ENCODE results near the gene LAG3.

Gene LAG3

GRCh38 chr12:6822426-6823135 lies 50.3 kb downstream of the LAG3 start:
- Histone ChIP-seq H3K9me3 (ENCODE audit: control insufficient read depth, low read length) (no peaks in the 10 kb centered on the region), H3K27me3 (ENCODE audit: control insufficient read depth, insufficient read depth, low read length, poor library complexity, severe bottlenecking) (no peaks in the 10 kb centered on the region), H3K4me3 (ENCODE audit: insufficient read depth, low read depth, low read length) (peak overlapping the region; percentile 45), H3K27ac (ENCODE audit: insufficient read depth, low read depth, low read length, poor library complexity, severe bottlenecking) (no peak overlapping the region), H3K36me3 (ENCODE audit: control insufficient read depth, insufficient read depth, low read length) (no peaks in the 10 kb centered on the region), H3K4me1 (ENCODE audit: control insufficient read depth, insufficient read depth, low read length) (peaks cover 78% of the 10 kb centered on the region)
- 51 to 60% methylated on average over 7 of the region's 7 CpGs for WGBS, 2 experiments

- no peaks in the 10 kb centered on the region for H3K27me3 ChIP-seq (ENCODE audit: control insufficient read depth, insufficient read depth, low read length, poor library complexity, severe bottlenecking)
- H3K4me3 ChIP-seq (ENCODE audit: insufficient read depth, low read depth, low read length): no peak overlapping the region
- H3K36me3 ChIP-seq (ENCODE audit: control insufficient read depth, insufficient read depth, low read length): no peaks in the 10 kb centered on the region
- WGBS, 2 experiments: 78 to 82% methylated on average over 12 of the region's 12 CpGs
- no peaks in the 10 kb centered on the region for H3K9me3 ChIP-seq (ENCODE audit: control insufficient read depth, low read length)
- H3K4me1 ChIP-seq (ENCODE audit: control insufficient read depth, insufficient read depth, low read length): peaks cover 70% of the 10 kb centered on the region
- H3K27ac ChIP-seq (ENCODE audit: insufficient read depth, low read depth, low read length, poor library complexity, severe bottlenecking): no peak overlapping the region
Measured at GRCh38 chr12:6823182-6824084, 51.1 kb downstream of the LAG3 start.

- no peaks in the 10 kb centered on the region for H3K36me3 ChIP-seq (ENCODE audit: control insufficient read depth, insufficient read depth, low read length)
- H3K4me1 ChIP-seq (ENCODE audit: control insufficient read depth, insufficient read depth, low read length): peaks cover 62% of the 10 kb centered on the region
- no peak overlapping the region for H3K4me3 ChIP-seq (ENCODE audit: insufficient read depth, low read depth, low read length)
- WGBS, 2 experiments: 94% methylated on average over 37 of the region's 37 CpGs
- H3K27me3 ChIP-seq (ENCODE audit: control insufficient read depth, insufficient read depth, low read length, poor library complexity, severe bottlenecking): no peaks in the 10 kb centered on the region
- no peak overlapping the region for H3K27ac ChIP-seq (ENCODE audit: insufficient read depth, low read depth, low read length, poor library complexity, severe bottlenecking)
- no peaks in the 10 kb centered on the region for H3K9me3 ChIP-seq (ENCODE audit: control insufficient read depth, low read length)
Measured at GRCh38 chr12:6824085-6824775, 51.9 kb downstream of the LAG3 start.

GRCh38 chr12:6824901-6825381 lies 52.6 kb downstream of the LAG3 start:
- Histone ChIP-seq H3K36me3 (ENCODE audit: control insufficient read depth, insufficient read depth, low read length) (no peaks in the 10 kb centered on the region), H3K4me3 (ENCODE audit: insufficient read depth, low read depth, low read length) (peak overlapping the region; percentile 6), H3K4me1 (ENCODE audit: control insufficient read depth, insufficient read depth, low read length) (peaks cover 58% of the 10 kb centered on the region), H3K9me3 (ENCODE audit: control insufficient read depth, low read length) (no peaks in the 10 kb centered on the region), H3K27me3 (ENCODE audit: control insufficient read depth, insufficient read depth, low read length, poor library complexity, severe bottlenecking) (no peaks in the 10 kb centered on the region), H3K27ac (ENCODE audit: insufficient read depth, low read depth, low read length, poor library complexity, severe bottlenecking) (no peak overlapping the region)
- 56 to 60% methylated on average over 12 of the region's 12 CpGs for WGBS, 2 experiments

- Histone ChIP-seq H3K27me3 (ENCODE audit: control insufficient read depth, insufficient read depth, low read length, poor library complexity, severe bottlenecking) (no peaks in the 10 kb centered on the region), H3K4me3 (ENCODE audit: insufficient read depth, low read depth, low read length) (peak overlapping the region; percentile 6), H3K4me1 (ENCODE audit: control insufficient read depth, insufficient read depth, low read length) (peaks cover 58% of the 10 kb centered on the region), H3K36me3 (ENCODE audit: control insufficient read depth, insufficient read depth, low read length) (peaks cover 1% of the 10 kb centered on the region), H3K27ac (ENCODE audit: insufficient read depth, low read depth, low read length, poor library complexity, severe bottlenecking) (no peak overlapping the region), H3K9me3 (ENCODE audit: control insufficient read depth, low read length) (no peaks in the 10 kb centered on the region)
- WGBS, 2 experiments: 15 to 20% methylated on average over 19 of the region's 19 CpGs
Measured at GRCh38 chr12:6825398-6826124, 53.2 kb downstream of the LAG3 start.

GRCh38 chr12:6826125-6826733 lies 53.9 kb downstream of the LAG3 start:
- Histone ChIP-seq H3K9me3 (ENCODE audit: control insufficient read depth, low read length) (no peaks in the 10 kb centered on the region), H3K4me3 (ENCODE audit: insufficient read depth, low read depth, low read length) (no peak overlapping the region), H3K36me3 (ENCODE audit: control insufficient read depth, insufficient read depth, low read length) (peaks cover 8% of the 10 kb centered on the region), H3K27me3 (ENCODE audit: control insufficient read depth, insufficient read depth, low read length, poor library complexity, severe bottlenecking) (no peaks in the 10 kb centered on the region), H3K4me1 (ENCODE audit: control insufficient read depth, insufficient read depth, low read length) (peaks cover 52% of the 10 kb centered on the region), H3K27ac (ENCODE audit: insufficient read depth, low read depth, low read length, poor library complexity, severe bottlenecking) (no peak overlapping the region)
- WGBS, 2 experiments: 83 to 84% methylated on average over 17 of the region's 17 CpGs

GRCh38 chr12:6826734-6827436 lies 54.6 kb downstream of the LAG3 start:
- 81 to 86% methylated on average over 22 of the region's 22 CpGs for WGBS, 2 experiments
- Histone ChIP-seq H3K9me3 (ENCODE audit: control insufficient read depth, low read length) (no peaks in the 10 kb centered on the region), H3K27ac (ENCODE audit: insufficient read depth, low read depth, low read length, poor library complexity, severe bottlenecking) (peak overlapping the region; percentile 60), H3K4me1 (ENCODE audit: control insufficient read depth, insufficient read depth, low read length) (peaks cover 51% of the 10 kb centered on the region), H3K27me3 (ENCODE audit: control insufficient read depth, insufficient read depth, low read length, poor library complexity, severe bottlenecking) (no peaks in the 10 kb centered on the region), H3K4me3 (ENCODE audit: insufficient read depth, low read depth, low read length) (no peak overlapping the region), H3K36me3 (ENCODE audit: control insufficient read depth, insufficient read depth, low read length) (peaks cover 14% of the 10 kb centered on the region)

GRCh38 chr12:6827437-6827911 lies 55.2 kb downstream of the LAG3 start:
- Histone ChIP-seq H3K4me1 (ENCODE audit: control insufficient read depth, insufficient read depth, low read length) (peaks cover 45% of the 10 kb centered on the region), H3K9me3 (ENCODE audit: control insufficient read depth, low read length) (no peaks in the 10 kb centered on the region), H3K36me3 (ENCODE audit: control insufficient read depth, insufficient read depth, low read length) (peaks cover 16% of the 10 kb centered on the region), H3K4me3 (ENCODE audit: insufficient read depth, low read depth, low read length) (peak overlapping the region; percentile 20), H3K27ac (ENCODE audit: insufficient read depth, low read depth, low read length, poor library complexity, severe bottlenecking) (peak overlapping the region; percentile 60), H3K27me3 (ENCODE audit: control insufficient read depth, insufficient read depth, low read length, poor library complexity, severe bottlenecking) (no peaks in the 10 kb centered on the region)
- 3 to 5% methylated on average over 7 of the region's 8 CpGs for WGBS, 2 experiments

All from ectodermal cell (in vitro differentiated cells).